Measurements from ENCODE around the gene TSPEAR.
"Not testable (repeated sequence)": the region's sequence is repeated elsewhere in the genome, so short reads cannot be mapped to it uniquely, and the experiment has no call there.

TSPEAR gene

GRCh38 chr21:44666401-44667320 is 44.7 kb downstream of the TSPEAR start, which contains the start of gene KRTAP12-2:
Gene KRTAP12-2, minus strand, starts transcription at chr21:44666927. Its CDS starts 41 bp downstream, at chr21:44666886.
- TF ChIP-seq CSRNP3 (CRISPR knock-in tag; IDR thresholded peaks at IDR 0.05) (no peak), PPARA (CRISPR knock-in tag; IDR thresholded peaks at IDR 0.05; ENCODE audit: borderline replicate concordance) (no peak), SNAI2 (CRISPR knock-in tag; IDR thresholded peaks at IDR 0.05) (no peak), ZNF70 (CRISPR knock-in tag; IDR thresholded peaks at IDR 0.05) (no peak), ZFP30 (CRISPR knock-in tag; IDR thresholded peaks at IDR 0.05) (no peak), POU6F1 (CRISPR knock-in tag; IDR thresholded peaks at IDR 0.05; ENCODE audit: borderline replicate concordance, low read depth) (no peak), TOX (CRISPR knock-in tag; IDR thresholded peaks at IDR 0.05; ENCODE audit: borderline replicate concordance) (no peak), ZFP3 (CRISPR knock-in tag; IDR thresholded peaks at IDR 0.05) (no peak), ARNTL (CRISPR knock-in tag; IDR thresholded peaks at IDR 0.05; ENCODE audit: borderline replicate concordance, low read depth) (no peak)
- ATAC-seq, result no peak

- TF ChIP-seq ZNF8 (CRISPR knock-in tag; IDR thresholded peaks at IDR 0.05) (no peak), OSR1 (CRISPR knock-in tag; IDR thresholded peaks at IDR 0.05) (no peak), ISL1 (CRISPR knock-in tag; IDR thresholded peaks at IDR 0.05) (no peak), POU6F1 (CRISPR knock-in tag; IDR thresholded peaks at IDR 0.05; ENCODE audit: borderline replicate concordance, low read depth) (no peak), GLIS3 (CRISPR knock-in tag; IDR thresholded peaks at IDR 0.05) (no peak), TCF4 (CRISPR knock-in tag; IDR thresholded peaks at IDR 0.05; ENCODE audit: borderline replicate concordance) (no peak), ZC3H10 (CRISPR knock-in tag; IDR thresholded peaks at IDR 0.05) (no peak), ZNF70 (CRISPR knock-in tag; IDR thresholded peaks at IDR 0.05) (no peak), ZFP30 (CRISPR knock-in tag; IDR thresholded peaks at IDR 0.05) (no peak), TOX (CRISPR knock-in tag; IDR thresholded peaks at IDR 0.05; ENCODE audit: borderline replicate concordance) (no peak), PPARA (CRISPR knock-in tag; IDR thresholded peaks at IDR 0.05; ENCODE audit: borderline replicate concordance) (no peak)
- ATAC-seq, result no peak
These were observed 46.7 kb downstream of the TSPEAR start for GRCh38 chr21:44664691-44665090.

GRCh38 chr21:44661567-44661966 is 49.8 kb downstream of the TSPEAR start:
- ATAC-seq, result not testable (repeated sequence)

GRCh38 chr21:44658913-44659595 is 52.3 kb downstream of the TSPEAR start:
- no peak for TF ChIP-seq PATZ1 (CRISPR knock-in tag; IDR thresholded peaks at IDR 0.05; ENCODE audit: borderline replicate concordance)
- no peak for TF ChIP-seq ZNF70 (CRISPR knock-in tag; IDR thresholded peaks at IDR 0.05)
- no peak for TF ChIP-seq TOX (CRISPR knock-in tag; IDR thresholded peaks at IDR 0.05; ENCODE audit: borderline replicate concordance)
- TF ChIP-seq ZFP3 (CRISPR knock-in tag; IDR thresholded peaks at IDR 0.05), result no peak
- TF ChIP-seq POU6F1 (CRISPR knock-in tag; IDR thresholded peaks at IDR 0.05; ENCODE audit: borderline replicate concordance, low read depth), result no peak
- no peak for TF ChIP-seq BACH2 (CRISPR knock-in tag; IDR thresholded peaks at IDR 0.05; ENCODE audit: borderline replicate concordance)
- ATAC-seq, result no peak

Measured in SK-N-SH treated with all-trans-retinoic acid at 6 μM for 48 hours (cell line).